ENCODE data around the gene ANTXR1. TPM values are rescaled to one million over a fixed set of nuclear protein-coding genes. Genes with fewer than 3 reads are reported as not detected.

Gene ANTXR1
- total RNA-seq, 4 donors from 2014 or later = 63.0 to 134 (median 113) TPM

DNA sequence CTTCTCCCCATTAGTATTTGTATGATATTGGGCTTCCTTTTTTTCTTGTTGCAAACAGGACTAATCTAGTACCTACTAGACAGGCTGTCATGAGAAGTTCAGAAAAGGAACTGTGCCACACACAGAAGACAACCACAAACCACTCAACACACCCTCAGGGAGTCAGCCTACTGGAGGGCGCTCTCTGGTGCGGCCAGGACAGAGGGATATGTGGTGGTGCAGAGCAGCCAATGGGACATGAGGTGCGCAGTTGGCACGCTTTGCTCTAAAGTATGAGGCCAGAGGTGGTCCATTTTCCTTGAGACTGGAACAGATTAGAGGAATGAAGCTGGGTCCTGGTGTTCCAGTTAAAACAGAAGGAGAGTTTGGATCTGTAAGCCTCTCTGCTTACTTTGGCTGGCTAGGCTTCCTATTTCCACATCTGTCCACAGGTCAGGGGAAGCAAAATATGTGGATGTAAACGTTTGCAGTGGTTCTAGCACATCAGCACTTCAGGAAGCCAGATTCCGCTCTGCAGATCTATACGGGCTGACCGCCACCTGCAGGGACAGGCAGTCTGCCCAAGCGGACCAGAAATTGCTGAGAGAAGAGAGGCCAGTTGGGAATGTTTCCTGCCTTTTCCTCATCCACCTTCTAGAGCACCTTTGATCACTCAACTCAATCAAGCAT, 260.0 kb downstream of the ANTXR1 start:
- DNase-seq = no peak
- Histone ChIP-seq H3K36me3 (no peaks in the 10 kb centered on the region), H3K27ac (no peak overlapping the region), H3K4me1 (no peaks in the 10 kb centered on the region), H3K27me3 (no peaks in the 10 kb centered on the region), H3K4me3 (no peak overlapping the region), H3K9me3 (no peaks in the 10 kb centered on the region)
- intact Hi-C loops (cut with DNase I; ENCODE audit: low total_unique reads) = no loop called here
- TF ChIP-seq POLR2A (IDR thresholded peaks at IDR 0.05) = no peak
- TF ChIP-seq, protein P1, sequence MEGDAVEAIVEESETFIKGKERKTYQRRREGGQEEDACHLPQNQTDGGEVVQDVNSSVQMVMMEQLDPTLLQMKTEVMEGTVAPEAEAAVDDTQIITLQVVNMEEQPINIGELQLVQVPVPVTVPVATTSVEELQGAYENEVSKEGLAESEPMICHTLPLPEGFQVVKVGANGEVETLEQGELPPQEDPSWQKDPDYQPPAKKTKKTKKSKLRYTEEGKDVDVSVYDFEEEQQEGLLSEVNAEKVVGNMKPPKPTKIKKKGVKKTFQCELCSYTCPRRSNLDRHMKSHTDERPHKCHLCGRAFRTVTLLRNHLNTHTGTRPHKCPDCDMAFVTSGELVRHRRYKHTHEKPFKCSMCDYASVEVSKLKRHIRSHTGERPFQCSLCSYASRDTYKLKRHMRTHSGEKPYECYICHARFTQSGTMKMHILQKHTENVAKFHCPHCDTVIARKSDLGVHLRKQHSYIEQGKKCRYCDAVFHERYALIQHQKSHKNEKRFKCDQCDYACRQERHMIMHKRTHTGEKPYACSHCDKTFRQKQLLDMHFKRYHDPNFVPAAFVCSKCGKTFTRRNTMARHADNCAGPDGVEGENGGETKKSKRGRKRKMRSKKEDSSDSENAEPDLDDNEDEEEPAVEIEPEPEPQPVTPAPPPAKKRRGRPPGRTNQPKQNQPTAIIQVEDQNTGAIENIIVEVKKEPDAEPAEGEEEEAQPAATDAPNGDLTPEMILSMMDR (IDR thresholded peaks at IDR 0.05) = no peak

DNA sequence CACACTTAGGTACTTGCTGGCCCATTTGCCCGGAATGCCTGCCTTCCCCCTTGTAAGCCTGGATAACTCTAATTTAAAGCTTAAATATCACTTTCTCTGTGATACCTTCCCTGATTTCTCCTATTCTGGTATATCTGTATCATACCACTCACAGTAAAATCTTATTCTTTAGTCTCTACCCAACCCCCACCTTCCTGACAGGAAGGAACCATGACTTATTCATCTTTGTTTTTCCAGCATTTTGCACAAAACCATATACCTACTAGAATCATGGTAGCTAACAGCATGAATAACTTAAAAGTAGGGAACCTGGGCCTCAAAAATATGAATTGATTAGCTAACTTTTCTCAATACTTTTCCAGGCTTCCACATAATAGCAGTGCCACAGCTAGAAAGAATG, 262.5 kb downstream of the ANTXR1 start:
- Histone ChIP-seq H3K4me1 (no peaks in the 10 kb centered on the region), H3K36me3 (no peaks in the 10 kb centered on the region), H3K9me3 (no peaks in the 10 kb centered on the region), H3K27ac (no peak overlapping the region), H3K27me3 (no peaks in the 10 kb centered on the region), H3K4me3 (no peak overlapping the region)
- TF ChIP-seq POLR2A (IDR thresholded peaks at IDR 0.05) = no peak
- TF ChIP-seq, protein P1 (IDR thresholded peaks at IDR 0.05) = no peak
- intact Hi-C loops (cut with DNase I; ENCODE audit: low total_unique reads) = no loop called here
- DNase-seq = no peak

DNA sequence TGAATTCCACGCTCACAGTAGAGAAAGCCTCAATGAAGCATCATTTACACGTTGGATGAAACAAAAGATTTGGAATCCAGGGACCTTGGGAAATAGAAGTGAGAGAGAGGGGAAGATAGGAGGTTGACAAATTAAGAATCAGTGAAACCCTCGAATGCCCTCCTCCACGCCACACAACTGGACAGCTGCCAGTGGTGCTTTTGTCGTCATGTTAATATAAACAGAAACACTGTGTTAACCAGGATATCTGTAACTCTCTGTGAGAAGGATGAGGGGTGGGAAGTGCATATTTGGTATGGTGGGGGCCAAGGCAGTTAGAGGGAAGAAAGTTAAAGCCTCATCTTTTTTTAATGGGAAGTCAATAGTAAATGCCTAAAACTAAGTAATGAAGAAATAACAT, 265.4 kb downstream of the ANTXR1 start:
- DNase-seq = no peak
- no peaks in the 10 kb centered on the region for H3K9me3 ChIP-seq
- no peak overlapping the region for H3K4me3 ChIP-seq
- no peak overlapping the region for H3K27ac ChIP-seq
- H3K27me3 ChIP-seq = no peaks in the 10 kb centered on the region
- intact Hi-C loops (cut with DNase I; ENCODE audit: low total_unique reads) = no loop called here
- no peaks in the 10 kb centered on the region for H3K36me3 ChIP-seq
- no peak for TF ChIP-seq POLR2A (IDR thresholded peaks at IDR 0.05)
- TF ChIP-seq, protein P1 (IDR thresholded peaks at IDR 0.05) = no peak
- H3K4me1 ChIP-seq = no peaks in the 10 kb centered on the region

DNA sequence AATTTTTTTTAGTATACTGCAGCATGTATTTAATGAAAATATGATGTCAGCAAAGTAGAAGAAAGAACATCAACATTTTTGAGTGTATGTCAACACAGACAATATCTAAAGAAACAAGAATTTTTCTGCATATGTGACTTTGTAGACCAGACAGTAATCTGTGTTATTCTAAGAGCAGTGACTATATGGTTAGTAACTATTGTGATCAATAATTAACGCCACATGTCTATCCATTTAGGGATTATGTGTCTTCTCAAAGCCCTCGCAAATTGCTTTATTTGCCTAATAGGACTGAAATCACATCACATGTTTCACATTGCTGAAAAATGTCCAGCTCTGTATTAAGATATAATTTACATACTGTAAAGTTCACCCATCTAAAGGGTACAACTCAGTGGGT, 266.2 kb downstream of the ANTXR1 start:
- intact Hi-C loops (cut with DNase I; ENCODE audit: low total_unique reads) = no loop called here
- no peaks in the 10 kb centered on the region for H3K27me3 ChIP-seq
- no peak for TF ChIP-seq POLR2A (IDR thresholded peaks at IDR 0.05)
- TF ChIP-seq, protein P1 (IDR thresholded peaks at IDR 0.05) = no peak
- H3K4me3 ChIP-seq = no peak overlapping the region
- H3K4me1 ChIP-seq = no peaks in the 10 kb centered on the region
- no peaks in the 10 kb centered on the region for H3K9me3 ChIP-seq
- no peak for DNase-seq
- no peaks in the 10 kb centered on the region for H3K36me3 ChIP-seq
- H3K27ac ChIP-seq = no peak overlapping the region

DNA sequence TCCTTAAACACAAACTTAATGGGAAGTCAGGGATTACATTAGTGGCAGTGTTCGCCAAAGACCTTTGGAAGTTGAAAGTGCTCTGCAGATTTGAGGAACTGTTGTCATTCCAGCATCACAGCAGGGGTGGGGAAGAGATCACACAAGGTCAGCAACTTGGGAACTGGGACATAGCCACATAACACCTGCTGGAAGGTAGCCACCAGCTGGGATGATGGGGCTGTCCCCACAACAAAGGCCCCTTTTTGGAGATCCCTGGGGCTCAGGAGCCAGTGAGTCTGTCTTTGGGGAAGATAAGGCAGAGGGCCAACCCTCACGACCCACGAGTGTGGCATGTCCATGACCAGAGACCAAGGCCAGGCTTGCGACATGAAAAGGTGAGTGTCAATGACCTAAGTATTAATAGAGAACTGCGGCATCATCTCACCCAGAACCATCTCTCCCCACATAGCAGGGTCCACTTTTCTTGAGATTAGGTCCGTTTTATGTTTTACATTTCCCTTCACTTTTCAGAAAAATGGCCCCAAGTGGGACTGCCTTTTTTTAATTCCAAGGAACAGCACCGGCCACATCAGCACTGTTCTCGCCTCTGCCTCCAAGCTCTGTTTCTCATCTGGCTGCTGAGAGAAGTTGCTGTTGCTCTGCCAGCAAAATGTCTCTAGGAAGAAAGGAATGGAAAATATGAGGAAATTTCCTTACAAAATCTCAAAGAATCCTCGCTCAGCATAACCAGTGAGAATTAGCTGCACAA, 267.1 kb downstream of the ANTXR1 start:
- no peak for DNase-seq
- no peaks in the 10 kb centered on the region for H3K27me3 ChIP-seq
- intact Hi-C loops (cut with DNase I; ENCODE audit: low total_unique reads) = no loop called here

More for the DNA sequence above, 267.1 kb downstream of the ANTXR1 start:
- no peak overlapping the region for H3K4me3 ChIP-seq
- no peak overlapping the region for H3K27ac ChIP-seq
- H3K36me3 ChIP-seq = no peaks in the 10 kb centered on the region
- TF ChIP-seq, protein P1 (IDR thresholded peaks at IDR 0.05) = no peak
- no peak for TF ChIP-seq POLR2A (IDR thresholded peaks at IDR 0.05)
- H3K9me3 ChIP-seq = no peaks in the 10 kb centered on the region
- H3K4me1 ChIP-seq = no peaks in the 10 kb centered on the region

Data from uterus (tissue), 4 donors.